Pancreas (tissue), 10 donors: ENCODE data around the gene THAP8. TPM values are rescaled to one million over a fixed set of nuclear protein-coding genes. Genes with fewer than 3 reads are reported as not detected.
A peak's percentile ranks its signal among the peaks of the same experiment; 100 is the strongest.
"Not testable (repeated sequence)": the region's sequence is repeated elsewhere in the genome, so short reads cannot be mapped to it uniquely, and the experiment has no call there.

Experiments used
- ATAC-seq, 4 donors: fragments of 200-7000 bp; cut with Tn5 transposase; one replicate each; pipeline versions ENCODE4 v1.8.0 to v1.9.1; 2020; ENCODE audit warnings: mild to moderate bottlenecking in 4 of 4, moderate library complexity in 4 of 4
- DNase-seq, 6 donors: peaks; one replicate each; pipeline ENCODE4 v3.0.0-alpha.2; 2020
- FAIRE-seq: peaks from 2 replicates; lab custom pipeline; 2012; peaks lifted over from hg19 to GRCh38; lab: Jason Lieb, UNC
- H3K27ac ChIP-seq, 4 donors: fragments of 200-600 bp; sonication (generic); 1 replicate in 3 of 4; 2 replicates in 1 of 4; pipeline versions ENCODE4 v1.5.0 to v1.8.0; 2020
- H3K27me3 ChIP-seq, 4 donors: fragments of 200-600 bp; one replicate each; pipeline ENCODE4 v1.8.0; 2021
- H3K36me3 ChIP-seq, 3 donors: fragments of 200-600 bp; sonication (generic) in 1 of 3; one replicate each; pipeline versions ENCODE4 v1.5.0 to v1.8.0; 2020 to 2021
- H3K4me1 ChIP-seq, 3 donors: fragments of 200-600 bp; one replicate each; pipeline ENCODE4 v1.8.0; 2021
- H3K4me3 ChIP-seq, 4 donors: fragments of 200-600 bp; sonication (generic) in 2 of 4; one replicate each; pipeline versions ENCODE4 v1.5.0 to v1.8.0; 2020 to 2021
- H3K9me3 ChIP-seq, 4 donors: fragments of 200-600 bp; one replicate each; pipeline ENCODE4 v1.8.0; 2021
- WGBS, 2 donors: extraction: QIAGEN DNeasy Blood & Tissue Kit; methylation state at CpG; one replicate each; pipeline ENCODE4 v1.1.7; 2013; 5-methylcytosine and 5-hydroxymethylcytosine counted together
- intact Hi-C, 3 donors: fragments of 100-400 bp; cut with DNase I; formaldehyde crosslinking; loops; one replicate each; pipeline versions ENCODE4 v1.11.1 to v1.14.2; 2022
- polyA plus RNA-seq, 2 donors: library from polyadenylated mRNA; stranded (reverse); fragments of 200-250 nt; gene quantifications; one replicate each; pipeline ENCODE4 v1.2.3, GENCODE V29; 2013
- total RNA-seq, 6 donors: library from RNA; stranded (reverse); fragmentation: NEBNext Ultra II Directional in 4 of 6; extraction: Animal tissue kit (Norgen Biotek cat#: 25700) in 4 of 6; gene quantifications; one replicate each; pipeline versions ENCODE4 v1.2.1 to v1.2.4, GENCODE V29; 2021 to 2023
- TF ChIP-seq, protein P1 (sequence below), 4 donors: fragments of 200-600 bp; sonication (generic) in 3 of 4; IDR thresholded peaks; one replicate each; pipeline versions ENCODE4 v1.5.0 to v1.8.0; 2021; ENCODE audit warnings: antibody characterized with exemption in 4 of 4
- donor health status: healthy with polysubstance abuse.
- donor health status: DM: no; HTN: no; CAD: no; lungs with moderate emphysema.
- donor health status: DM: no; HTN: no; CAD: no.
- donor health status: control.
- donor health status: control.
- donor health status: Bipolar disorder and iron deficiency.
- donor health status: DM: yes; HTN: yes; CAD: no.
- donor health status: DM: no; HTN: no; CAD: no.
- donor health status: DM: no; HTN: no; CAD: no.
- donor health status: DM: yes; HTN: yes; CAD: no.

The THAP8 gene
- total and polyA plus RNA-seq, 8 donors, result 0.88 to 3.2 (median 2.3) TPM

DNA sequence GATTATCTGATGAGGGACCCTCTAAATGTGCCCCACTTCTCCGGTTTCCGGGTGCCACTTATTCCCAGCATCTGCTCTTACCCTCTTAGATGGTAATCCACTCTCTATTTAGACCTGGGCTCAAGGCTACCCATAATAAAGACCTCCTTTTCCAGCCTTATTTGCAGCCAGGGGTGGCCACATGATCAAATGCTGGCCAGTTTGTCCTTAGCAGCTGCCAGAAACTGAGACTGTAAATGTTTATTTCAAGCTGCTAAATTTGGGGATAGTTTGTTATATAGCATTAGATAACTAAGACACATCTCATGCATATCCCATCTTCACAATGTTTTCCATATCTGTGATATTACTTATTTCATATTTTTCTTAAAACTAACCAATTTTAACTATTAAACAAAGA is 10.1 kb downstream of the THAP8 start:
- intact Hi-C loops, result no loop called here
- H3K27ac ChIP-seq, result no peak overlapping the region
- H3K27me3 ChIP-seq, result no peaks in the 10 kb centered on the region
- H3K4me3 ChIP-seq, result no peak overlapping the region
- ATAC-seq, result no peak
- no peak for FAIRE-seq
- H3K9me3 ChIP-seq, result no peaks in the 10 kb centered on the region
- no peaks in the 10 kb centered on the region for H3K4me1 ChIP-seq
- H3K36me3 ChIP-seq, result no peaks in the 10 kb centered on the region
- no peak for DNase-seq
- TF ChIP-seq, protein P1, sequence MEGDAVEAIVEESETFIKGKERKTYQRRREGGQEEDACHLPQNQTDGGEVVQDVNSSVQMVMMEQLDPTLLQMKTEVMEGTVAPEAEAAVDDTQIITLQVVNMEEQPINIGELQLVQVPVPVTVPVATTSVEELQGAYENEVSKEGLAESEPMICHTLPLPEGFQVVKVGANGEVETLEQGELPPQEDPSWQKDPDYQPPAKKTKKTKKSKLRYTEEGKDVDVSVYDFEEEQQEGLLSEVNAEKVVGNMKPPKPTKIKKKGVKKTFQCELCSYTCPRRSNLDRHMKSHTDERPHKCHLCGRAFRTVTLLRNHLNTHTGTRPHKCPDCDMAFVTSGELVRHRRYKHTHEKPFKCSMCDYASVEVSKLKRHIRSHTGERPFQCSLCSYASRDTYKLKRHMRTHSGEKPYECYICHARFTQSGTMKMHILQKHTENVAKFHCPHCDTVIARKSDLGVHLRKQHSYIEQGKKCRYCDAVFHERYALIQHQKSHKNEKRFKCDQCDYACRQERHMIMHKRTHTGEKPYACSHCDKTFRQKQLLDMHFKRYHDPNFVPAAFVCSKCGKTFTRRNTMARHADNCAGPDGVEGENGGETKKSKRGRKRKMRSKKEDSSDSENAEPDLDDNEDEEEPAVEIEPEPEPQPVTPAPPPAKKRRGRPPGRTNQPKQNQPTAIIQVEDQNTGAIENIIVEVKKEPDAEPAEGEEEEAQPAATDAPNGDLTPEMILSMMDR (IDR thresholded peaks at IDR 0.05), result no peak
- 92 to 95% methylated on average over 2 of the region's 2 CpGs for WGBS, 2 donors

GRCh38 chr19:36041831-36042230 is 12.3 kb downstream of the THAP8 start:
- 36 to 37% methylated on average over 3 of the region's 3 CpGs for WGBS, 2 donors
- no peaks in the 10 kb centered on the region for H3K4me1 ChIP-seq
- FAIRE-seq, result no peak
- intact Hi-C loops, result no loop called here
- ATAC-seq, result peak; percentile 53 to 75 (median 70)
- TF ChIP-seq, protein P1 (IDR thresholded peaks at IDR 0.05), result no peak
- peak overlapping the region in 1 of 4 donors; percentile 26 for H3K27ac ChIP-seq
- no peaks in the 10 kb centered on the region for H3K9me3 ChIP-seq
- H3K4me3 ChIP-seq, result no peak overlapping the region
- H3K36me3 ChIP-seq, result no peaks in the 10 kb centered on the region
- no peak for DNase-seq
- no peaks in the 10 kb centered on the region for H3K27me3 ChIP-seq

GRCh38 chr19:36041092-36041491 is 13.0 kb downstream of the THAP8 start:
- H3K27ac ChIP-seq, H3K4me3 ChIP-seq, DNase-seq, H3K4me1 ChIP-seq, intact Hi-C loops, H3K27me3 ChIP-seq, H3K9me3 ChIP-seq, H3K36me3 ChIP-seq, ATAC-seq, FAIRE-seq: not testable (repeated sequence)
- 83 to 86% methylated on average over 6 of the region's 6 CpGs for WGBS, 2 donors

- Histone ChIP-seq H3K36me3 (no peaks in the 10 kb centered on the region), H3K4me1 (no peaks in the 10 kb centered on the region), H3K27me3 (no peaks in the 10 kb centered on the region), H3K27ac (no peak overlapping the region), H3K9me3 (no peaks in the 10 kb centered on the region), H3K4me3 (no peak overlapping the region)
- DNase-seq (no peak), FAIRE-seq (no peak), ATAC-seq (no peak)
- intact Hi-C loops, result no loop called here
- TF ChIP-seq, protein P1 (IDR thresholded peaks at IDR 0.05), result no peak
- 88 to 91% methylated on average over 6 of the region's 6 CpGs for WGBS, 2 donors
These were observed 13.6 kb downstream of the THAP8 start for GRCh38 chr19:36040495-36040894.

DNA sequence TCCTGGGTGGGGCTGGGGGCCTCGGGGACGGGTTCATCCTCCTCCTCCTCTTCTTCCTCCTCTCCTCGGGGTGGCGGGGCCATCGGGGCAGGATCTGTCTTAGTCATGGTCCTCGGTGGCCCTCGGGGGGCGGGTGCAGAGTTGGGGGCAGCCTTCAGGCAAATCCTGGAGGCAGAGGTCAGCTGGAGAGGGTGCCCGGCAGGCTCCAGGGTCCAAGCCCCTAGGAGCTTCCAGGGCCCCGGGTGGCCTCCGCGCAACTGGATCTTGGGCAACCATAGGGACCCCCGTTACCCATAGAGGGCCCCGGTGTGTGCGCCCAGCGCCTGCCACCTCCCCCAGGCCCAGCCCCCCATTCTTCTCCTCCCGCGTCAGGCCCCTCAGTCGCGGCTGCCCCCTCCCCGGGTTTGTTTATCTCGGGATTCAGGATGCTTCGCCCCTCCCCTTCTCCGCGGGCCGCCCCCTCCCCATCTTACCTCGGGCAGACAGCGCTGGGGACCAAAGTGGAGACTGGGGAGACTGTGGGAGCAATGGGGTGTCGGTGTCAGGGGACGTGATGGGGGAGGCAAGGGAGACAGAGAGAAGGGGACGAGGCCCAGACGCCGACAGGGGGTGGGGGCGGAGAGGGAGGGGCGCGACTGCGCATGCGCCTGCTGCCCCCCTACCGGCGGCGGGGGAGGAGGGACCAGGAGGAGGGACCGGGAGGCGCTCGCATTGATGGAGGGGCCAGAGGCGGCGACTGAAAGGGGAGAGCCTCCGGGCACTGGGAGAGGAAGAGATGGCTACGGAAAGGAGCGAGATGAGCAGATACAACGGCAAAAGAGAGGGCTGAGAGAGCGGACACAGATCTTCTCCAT is 21.6 kb downstream of the THAP8 start, which contains the start of gene CLIP3:
Gene CLIP3 (minus strand): TSS at position 623 of the 854 bp plus-strand sequence. CDS start 516 bp downstream, at position 107.
- H3K9me3 ChIP-seq, result no peaks in the 10 kb centered on the region
- H3K4me3 ChIP-seq, result peak within 1 kb of the TSS in 1 of 4 donors; percentile 25
- intact Hi-C loops, result no loop called here
- FAIRE-seq (no peak), ATAC-seq (peak in 3 of 4 donors; percentile 72 to 79 (median 77)), DNase-seq (peak in 2 of 6 donors; percentile 73 to 77)
- H3K36me3 ChIP-seq, result no peaks in the 10 kb centered on the region
- no peak within 1 kb of the TSS for H3K27ac ChIP-seq
- WGBS, 2 donors, result 7 to 11% methylated on average over 23 to 51 of the region's 51 CpGs
- no peaks in the 10 kb centered on the region for H3K27me3 ChIP-seq
- no peaks in the 10 kb centered on the region for H3K4me1 ChIP-seq
- TF ChIP-seq, protein P1 (IDR thresholded peaks at IDR 0.05), result no peak
